HG02571 (cell line): ENCODE measurements around the gene EVPL.
"Not testable (repeated sequence)": the region's sequence is repeated elsewhere in the genome, so short reads cannot be mapped to it uniquely, and the experiment has no call there.

Source experiments
- ATAC-seq: cut with Tn5 transposase; IDR thresholded peaks from one replicate; pipeline ENCODE4 v1.9.1; 2021; ENCODE audit warnings: mild to moderate bottlenecking, moderate library complexity; ENCODE audit not compliant: unreplicated experiment

Gene EVPL

DNA sequence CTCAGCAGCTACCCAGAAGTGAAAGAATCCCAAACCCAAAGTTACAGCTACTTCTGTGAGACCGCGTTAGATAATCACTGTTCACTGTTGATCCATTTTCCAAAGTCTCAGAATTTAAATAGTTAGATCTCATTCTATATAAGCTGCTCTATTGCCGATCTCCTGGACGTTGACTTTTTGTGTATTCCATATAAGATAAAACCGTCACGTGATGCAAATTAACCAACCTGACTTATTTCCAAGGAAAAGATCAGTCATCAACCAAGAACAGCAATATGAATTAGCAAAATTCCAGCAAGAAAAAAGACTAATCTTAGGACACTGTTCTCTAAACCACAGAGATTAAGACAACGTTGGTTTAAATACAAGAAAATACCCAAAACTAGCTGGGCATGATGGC lies 56.5 kb downstream of the EVPL start:
- no peak for ATAC-seq

DNA sequence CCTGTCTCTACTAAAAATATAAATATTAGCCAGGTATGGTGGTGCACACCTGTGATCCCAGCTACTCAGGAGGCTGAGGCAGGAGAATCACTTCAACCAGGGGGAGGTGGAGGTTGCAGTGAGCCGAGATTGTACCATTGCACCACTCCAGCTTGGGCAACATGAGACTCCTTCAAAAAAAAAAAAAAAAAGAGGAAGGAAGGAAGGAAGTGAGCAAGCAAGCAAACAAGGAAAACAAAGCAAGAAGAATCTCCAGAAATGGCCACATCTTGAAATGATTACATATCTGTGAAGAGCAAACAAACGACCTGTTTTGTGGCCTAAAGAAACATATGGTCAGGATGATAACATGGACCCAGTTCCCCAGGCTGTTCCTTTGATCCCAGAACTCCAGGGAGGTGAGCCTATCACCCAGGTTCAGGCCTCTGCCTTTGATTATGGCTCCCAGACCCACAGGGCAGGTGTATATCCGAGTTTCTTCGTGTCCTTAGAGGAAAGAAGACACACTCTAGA lies 57.0 kb downstream of the EVPL start:
- ATAC-seq: no peak

- ATAC-seq: not testable (repeated sequence)
These were observed 58.1 kb downstream of the EVPL start for GRCh38 chr17:75969044-75969443.

DNA sequence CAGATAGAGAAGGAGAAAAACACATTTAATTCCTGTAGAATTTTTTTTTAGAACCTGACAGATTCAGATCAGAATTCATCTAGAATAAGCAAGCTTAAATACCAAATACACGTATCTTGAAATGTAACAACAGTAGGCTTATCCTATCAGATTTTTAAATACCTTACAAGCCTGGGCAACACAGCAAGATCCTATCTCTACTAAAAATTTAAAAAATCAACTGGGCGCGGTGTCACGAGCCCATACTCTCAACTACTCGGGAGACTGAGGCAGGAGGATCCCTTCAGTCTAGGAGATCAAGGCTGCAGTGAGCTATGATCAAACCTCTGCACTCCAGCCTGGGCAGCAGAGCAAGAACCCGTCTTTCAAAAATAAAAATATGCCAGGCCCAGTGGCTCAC lies 61.6 kb downstream of the EVPL start:
- ATAC-seq: no peak

- no peak for ATAC-seq
These were observed 67.1 kb downstream of the EVPL start for GRCh38 chr17:75959839-75960511.

DNA sequence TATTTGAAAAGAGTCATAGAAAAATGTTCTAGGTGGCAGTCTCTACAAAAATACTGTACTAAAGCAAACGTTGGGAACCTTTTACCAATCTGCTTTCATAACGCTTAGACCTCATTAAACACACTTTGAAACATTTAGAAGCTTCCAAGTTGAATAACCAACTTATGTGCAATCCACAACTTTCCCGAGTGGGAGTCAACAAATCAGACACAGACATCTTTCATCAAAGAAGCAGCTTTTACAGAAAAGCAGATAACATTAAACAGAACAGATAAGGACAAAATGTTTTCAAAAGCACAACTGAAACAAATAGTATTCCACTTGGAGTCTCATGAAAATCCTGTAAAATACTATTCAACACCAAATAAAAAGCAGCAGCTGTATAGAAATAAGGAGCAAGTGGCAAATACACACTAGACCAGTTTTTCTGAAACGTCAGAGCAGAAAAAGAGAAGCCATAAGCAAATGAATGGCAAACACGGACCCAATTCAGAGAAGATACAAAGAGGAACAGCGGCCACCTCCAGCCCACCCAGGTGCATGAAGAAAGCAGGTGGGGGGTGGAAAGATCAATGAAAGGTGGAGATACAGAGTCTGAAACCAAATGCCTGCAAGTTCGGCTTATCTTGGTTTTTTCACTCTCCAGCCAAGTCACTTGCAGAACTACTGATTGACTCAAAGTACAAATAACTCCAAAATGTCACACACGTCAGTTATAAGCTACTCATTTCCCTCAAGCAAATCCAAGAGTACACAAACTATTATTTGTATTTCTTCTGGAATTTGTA lies 67.9 kb downstream of the EVPL start:
- no peak for ATAC-seq
